Vagina (tissue), 2 donors: Measurements from ENCODE around the gene MAFG.

Experiments
- POLR2A ChIP-seq, 2 donors: fragments of 450-650 bp; IDR thresholded peaks; one replicate each; pipeline ENCODE4 v1.6.1; 2017; ENCODE audit warnings: antibody characterized with exemption in 2 of 2, mild to moderate bottlenecking in 2 of 2, moderate library complexity in 2 of 2
- POLR2AphosphoS5 ChIP-seq, 2 donors: sonication (generic); formaldehyde crosslinking; IDR thresholded peaks; one replicate each; pipeline ENCODE4 v1.9.0; 2017; ENCODE audit warnings: antibody characterized with exemption in 2 of 2, mild to moderate bottlenecking in 2 of 2, low read depth in 1 of 2; ENCODE audit not compliant: insufficient read depth in 1 of 2
- TF ChIP-seq, protein P1 (sequence below), 3 experiments: fragments of 450-650 bp in 2 of 3; fragments of 200-600 bp in 1 of 3; sonication (generic) in 1 of 3; IDR thresholded peaks; one replicate each; pipeline ENCODE4 v1.5.1; 2017 to 2019; ENCODE audit warnings: antibody characterized with exemption in 3 of 3, mild to moderate bottlenecking in 2 of 3, moderate library complexity in 2 of 3

DNA sequence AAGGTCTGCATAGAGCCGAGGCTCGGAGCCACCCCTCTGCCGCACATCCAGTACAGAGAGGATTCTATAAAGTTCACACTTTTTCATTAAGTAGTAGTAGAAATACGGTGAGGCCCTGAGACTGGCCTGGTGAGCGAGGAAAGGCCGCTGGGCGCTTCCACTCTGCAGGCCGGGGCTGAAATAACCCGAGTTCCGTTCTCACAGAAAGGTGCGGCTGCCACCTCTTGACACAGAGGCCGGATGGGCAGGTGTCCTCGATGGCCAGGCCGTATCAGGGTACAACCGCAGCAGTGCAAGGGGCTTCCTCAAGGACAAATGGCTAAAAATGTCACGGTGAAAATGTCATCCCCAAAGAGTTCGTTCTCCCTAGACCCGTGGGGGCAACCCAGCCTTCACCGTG, 15.6 kb downstream of the MAFG start:
- TF ChIP-seq, protein P1, sequence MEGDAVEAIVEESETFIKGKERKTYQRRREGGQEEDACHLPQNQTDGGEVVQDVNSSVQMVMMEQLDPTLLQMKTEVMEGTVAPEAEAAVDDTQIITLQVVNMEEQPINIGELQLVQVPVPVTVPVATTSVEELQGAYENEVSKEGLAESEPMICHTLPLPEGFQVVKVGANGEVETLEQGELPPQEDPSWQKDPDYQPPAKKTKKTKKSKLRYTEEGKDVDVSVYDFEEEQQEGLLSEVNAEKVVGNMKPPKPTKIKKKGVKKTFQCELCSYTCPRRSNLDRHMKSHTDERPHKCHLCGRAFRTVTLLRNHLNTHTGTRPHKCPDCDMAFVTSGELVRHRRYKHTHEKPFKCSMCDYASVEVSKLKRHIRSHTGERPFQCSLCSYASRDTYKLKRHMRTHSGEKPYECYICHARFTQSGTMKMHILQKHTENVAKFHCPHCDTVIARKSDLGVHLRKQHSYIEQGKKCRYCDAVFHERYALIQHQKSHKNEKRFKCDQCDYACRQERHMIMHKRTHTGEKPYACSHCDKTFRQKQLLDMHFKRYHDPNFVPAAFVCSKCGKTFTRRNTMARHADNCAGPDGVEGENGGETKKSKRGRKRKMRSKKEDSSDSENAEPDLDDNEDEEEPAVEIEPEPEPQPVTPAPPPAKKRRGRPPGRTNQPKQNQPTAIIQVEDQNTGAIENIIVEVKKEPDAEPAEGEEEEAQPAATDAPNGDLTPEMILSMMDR (IDR thresholded peaks at IDR 0.05) = no peak
- TF ChIP-seq POLR2A (IDR thresholded peaks at IDR 0.05) (no peak), POLR2AphosphoS5 (IDR thresholded peaks at IDR 0.05; ENCODE audit: insufficient read depth in 1 of 2, low read depth in 1 of 2) (no peak)
